Coronary artery (tissue), 2 donors: ENCODE measurements around the gene ZNF282.
"Not testable (repeated sequence)": the region's sequence is repeated elsewhere in the genome, so short reads cannot be mapped to it uniquely, and the experiment has no call there.

ENCODE experiments used
- DNase-seq: peaks from one replicate; pipeline ENCODE4 v3.0.0-alpha.2; 2017; ENCODE audit warnings: low spot score
- H3K27ac ChIP-seq, 2 donors: fragments of 200-600 bp; sonication (generic); one replicate each; pipeline ENCODE4 v1.5.1; 2016 to 2019
- H3K4me3 ChIP-seq: fragments of 200-600 bp; sonication (generic); 2 replicates; pipeline ENCODE4 v1.5.1; 2016; ENCODE audit warnings: mild to moderate bottlenecking, moderate library complexity
- TF ChIP-seq, protein P1 (sequence below): fragments of 200-600 bp; sonication (generic); IDR thresholded peaks from one replicate; pipeline ENCODE4 v1.5.1; 2019; ENCODE audit warnings: antibody characterized with exemption

The ZNF282 gene

DNA sequence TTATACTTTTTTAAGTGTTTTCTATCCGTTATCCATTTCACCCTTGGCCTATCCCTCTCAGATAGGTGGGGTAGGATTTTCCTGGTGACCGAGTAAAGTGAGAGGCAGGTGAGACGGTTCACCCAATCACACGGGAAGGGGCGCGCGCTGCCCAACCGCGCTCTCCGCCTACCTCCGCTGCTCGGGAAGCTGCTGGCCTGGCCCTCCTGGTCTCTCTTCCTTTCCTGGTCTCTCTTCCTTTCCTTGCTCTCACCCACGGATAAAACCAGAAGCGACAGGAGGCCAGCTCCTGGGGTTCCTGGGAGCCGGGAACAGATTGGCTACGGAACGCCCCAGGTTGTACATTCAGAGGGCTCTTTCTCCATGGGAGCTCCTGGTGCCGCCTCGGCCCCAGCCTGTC, 29.8 kb downstream of the ZNF282 start:
- no peak for DNase-seq
- Histone ChIP-seq H3K27ac (no peak overlapping the region), H3K4me3 (no peak overlapping the region)
- TF ChIP-seq, protein P1, sequence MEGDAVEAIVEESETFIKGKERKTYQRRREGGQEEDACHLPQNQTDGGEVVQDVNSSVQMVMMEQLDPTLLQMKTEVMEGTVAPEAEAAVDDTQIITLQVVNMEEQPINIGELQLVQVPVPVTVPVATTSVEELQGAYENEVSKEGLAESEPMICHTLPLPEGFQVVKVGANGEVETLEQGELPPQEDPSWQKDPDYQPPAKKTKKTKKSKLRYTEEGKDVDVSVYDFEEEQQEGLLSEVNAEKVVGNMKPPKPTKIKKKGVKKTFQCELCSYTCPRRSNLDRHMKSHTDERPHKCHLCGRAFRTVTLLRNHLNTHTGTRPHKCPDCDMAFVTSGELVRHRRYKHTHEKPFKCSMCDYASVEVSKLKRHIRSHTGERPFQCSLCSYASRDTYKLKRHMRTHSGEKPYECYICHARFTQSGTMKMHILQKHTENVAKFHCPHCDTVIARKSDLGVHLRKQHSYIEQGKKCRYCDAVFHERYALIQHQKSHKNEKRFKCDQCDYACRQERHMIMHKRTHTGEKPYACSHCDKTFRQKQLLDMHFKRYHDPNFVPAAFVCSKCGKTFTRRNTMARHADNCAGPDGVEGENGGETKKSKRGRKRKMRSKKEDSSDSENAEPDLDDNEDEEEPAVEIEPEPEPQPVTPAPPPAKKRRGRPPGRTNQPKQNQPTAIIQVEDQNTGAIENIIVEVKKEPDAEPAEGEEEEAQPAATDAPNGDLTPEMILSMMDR, result no peak

DNA sequence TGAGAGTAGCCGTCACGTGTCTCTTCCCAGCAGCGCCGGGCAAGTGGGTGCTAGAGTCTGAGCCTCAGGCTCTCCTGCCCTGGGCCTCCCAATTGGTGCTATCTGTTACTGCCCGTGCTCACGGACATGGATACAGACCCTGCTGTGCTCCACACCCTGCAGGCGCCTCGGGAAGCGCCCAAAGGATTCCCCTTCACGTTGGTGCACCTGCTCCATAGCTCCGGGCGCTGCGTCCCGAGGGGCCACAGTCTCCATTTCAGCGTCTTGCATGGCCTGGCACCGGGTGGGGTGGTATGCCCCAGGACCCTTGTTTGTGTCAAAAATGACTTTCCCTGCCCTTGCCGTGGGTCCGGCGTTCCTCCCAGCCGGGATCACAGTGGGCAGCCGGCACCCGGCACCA, 30.3 kb downstream of the ZNF282 start:
- TF ChIP-seq, protein P1, result no peak
- Histone ChIP-seq H3K4me3 (no peak overlapping the region), H3K27ac (no peak overlapping the region)
- DNase-seq, result no peak

DNA sequence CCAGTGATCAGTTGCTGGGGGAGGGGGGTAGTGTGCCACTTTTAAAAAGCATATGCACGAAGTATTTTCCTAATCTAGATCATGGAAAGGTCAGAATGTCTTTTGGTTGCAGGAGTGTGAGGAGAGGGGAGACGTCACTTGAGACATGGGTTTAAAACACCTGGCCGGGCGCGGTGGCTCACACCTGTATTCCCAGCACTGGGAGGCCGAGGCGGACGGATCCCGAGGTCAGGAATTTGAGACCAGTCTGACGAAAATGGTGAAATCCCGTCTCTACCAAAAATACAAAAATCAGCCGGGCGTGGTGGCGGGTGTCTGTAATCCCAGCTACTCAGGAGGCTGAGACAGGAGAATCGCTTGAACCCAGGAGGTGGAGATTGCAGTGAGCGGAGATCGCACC, 31.0 kb downstream of the ZNF282 start:
- not testable (repeated sequence) for H3K4me3 ChIP-seq, H3K27ac ChIP-seq, DNase-seq

DNA sequence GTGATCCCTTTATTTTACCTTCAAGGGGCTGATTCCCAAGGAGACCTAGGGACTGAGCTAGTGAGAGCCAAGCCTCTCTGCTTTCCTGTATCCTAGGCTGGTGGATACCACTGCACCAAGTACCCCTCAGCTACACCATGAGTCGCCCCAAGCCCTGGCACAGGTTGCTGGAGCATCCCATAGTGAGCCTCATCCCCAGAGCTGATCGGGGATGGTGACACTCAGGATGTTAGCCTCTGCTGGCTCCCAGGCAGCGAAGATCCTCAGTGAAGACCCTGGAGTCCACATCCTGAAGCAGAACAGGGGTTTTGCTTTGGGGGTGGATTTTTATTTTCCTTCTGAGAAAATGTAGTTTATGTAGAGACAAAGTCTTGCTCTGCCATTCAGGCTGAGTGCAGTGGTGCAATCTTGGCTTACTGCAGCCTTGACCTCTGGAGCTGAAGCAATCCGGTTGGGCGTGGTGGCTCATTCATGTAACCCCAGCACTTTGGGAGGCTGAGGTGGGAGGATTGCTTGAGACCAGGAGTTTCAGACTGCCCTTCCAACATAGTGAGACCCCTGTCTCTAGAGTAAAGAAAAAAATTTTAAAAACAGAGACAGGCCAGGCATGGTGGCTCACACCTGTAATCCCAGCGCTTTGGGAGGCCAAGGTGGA, 31.6 kb downstream of the ZNF282 start:
- TF ChIP-seq, protein P1, result no peak
- Histone ChIP-seq H3K27ac (no peak overlapping the region), H3K4me3 (no peak overlapping the region)
- DNase-seq, result no peak

DNA sequence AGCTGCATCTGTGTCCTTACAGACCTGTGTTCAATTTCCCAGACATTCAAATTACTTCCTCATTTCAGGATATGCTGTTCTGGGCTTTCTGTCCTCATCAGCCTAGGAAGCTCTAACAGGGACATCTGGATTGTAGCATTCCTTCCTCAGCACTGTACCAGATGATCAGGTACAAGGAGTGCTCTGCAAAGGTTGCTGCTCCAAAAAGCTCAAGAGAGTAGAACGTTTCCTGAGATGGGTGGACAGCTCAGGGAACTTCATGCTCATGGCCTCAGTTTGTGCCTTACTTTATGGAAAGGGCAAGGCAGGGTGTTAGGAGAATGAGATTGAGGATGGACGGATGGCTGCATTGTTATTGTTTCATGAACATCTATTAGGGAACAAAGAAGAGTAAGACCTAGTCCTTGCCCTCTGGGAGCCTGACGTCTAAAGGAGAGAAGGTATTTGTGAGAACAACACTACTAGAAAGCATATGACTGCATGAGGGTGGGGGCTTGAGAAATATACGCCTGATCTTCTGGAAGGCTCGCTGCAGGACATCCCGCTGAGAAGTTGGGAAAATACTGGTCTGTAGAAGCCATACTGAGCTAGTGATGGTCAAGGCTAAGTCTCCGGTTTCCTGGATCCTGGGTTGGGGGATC, 33.6 kb downstream of the ZNF282 start:
- no peak for DNase-seq
- TF ChIP-seq, protein P1, result no peak
- no peak overlapping the region for H3K27ac ChIP-seq
- no peak overlapping the region for H3K4me3 ChIP-seq

DNA sequence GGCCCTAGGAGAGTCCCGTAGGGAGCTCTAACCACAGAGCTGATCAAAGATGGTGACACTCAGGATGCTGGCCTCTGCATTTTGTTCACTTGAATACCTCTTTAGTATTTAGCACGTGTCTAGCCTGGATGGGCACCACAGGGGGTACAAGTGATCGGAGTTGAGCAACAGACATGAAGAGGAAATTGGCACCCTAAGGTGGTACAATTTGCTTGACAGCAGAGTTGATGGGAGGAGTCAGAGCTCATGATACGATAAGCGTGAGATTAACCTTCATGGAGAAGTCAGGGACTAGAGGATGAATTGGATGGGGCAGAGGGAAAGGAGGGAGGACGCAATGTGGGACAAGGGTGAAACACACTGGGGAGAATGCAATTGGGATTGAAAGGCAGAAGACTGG, 34.2 kb downstream of the ZNF282 start:
- DNase-seq, result no peak
- Histone ChIP-seq H3K4me3 (no peak overlapping the region), H3K27ac (no peak overlapping the region)
- TF ChIP-seq, protein P1, result no peak

DNA sequence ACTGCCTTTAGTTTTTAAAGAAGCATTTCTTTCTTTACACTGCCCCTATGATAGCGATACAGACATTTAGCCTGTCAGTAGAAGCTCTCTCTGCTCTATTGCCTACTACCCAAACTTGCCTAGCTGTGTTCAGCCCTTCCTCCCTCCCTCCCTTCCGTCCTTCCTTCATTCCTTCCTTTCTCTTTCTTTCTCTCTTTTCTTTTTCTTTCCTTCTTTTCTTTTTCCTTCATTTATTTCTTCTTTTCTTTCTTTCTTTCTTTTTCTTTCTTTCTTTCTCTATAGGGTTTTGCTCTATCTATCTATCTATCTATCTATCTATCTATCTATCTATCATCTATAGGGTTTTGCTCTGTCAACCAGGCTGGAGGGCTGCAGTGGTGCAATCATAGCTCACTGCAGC, 37.0 kb downstream of the ZNF282 start:
- H3K4me3 ChIP-seq, result no peak overlapping the region
- no peak for DNase-seq
- TF ChIP-seq, protein P1, result no peak
- no peak overlapping the region for H3K27ac ChIP-seq

DNA sequence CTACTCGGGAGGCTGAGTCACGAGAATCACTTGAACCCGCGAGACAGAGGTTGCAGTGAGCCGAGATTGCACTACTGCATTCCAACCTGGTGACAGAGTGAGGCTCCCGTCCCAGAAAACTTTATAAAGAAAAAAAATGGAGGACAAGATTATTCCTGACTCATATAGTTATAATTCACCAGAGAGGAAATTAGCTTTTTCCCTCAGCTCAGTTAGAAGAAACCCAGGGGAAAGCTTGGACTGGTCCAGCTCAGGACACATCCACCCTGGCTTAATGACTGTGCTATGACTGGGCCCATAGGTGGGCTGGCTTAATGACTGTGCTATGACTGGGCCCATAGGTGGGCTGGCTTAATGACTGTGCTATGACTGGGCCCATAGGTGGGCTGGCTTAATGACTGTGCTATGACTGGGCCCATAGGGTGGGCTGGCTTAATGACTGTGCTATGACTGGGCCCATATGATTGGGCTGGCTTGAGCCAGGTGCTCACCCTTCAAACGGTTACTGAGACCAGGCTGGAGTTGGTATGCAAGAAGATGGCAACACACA, 38.4 kb downstream of the ZNF282 start:
- not testable (repeated sequence) for H3K4me3 ChIP-seq, H3K27ac ChIP-seq, DNase-seq
